HG03354 (cell line): Measurements from ENCODE around the gene FAM3B.

Experiments
- ATAC-seq: cut with Tn5 transposase; IDR thresholded peaks from one replicate; pipeline ENCODE4 v1.9.1; 2021; ENCODE audit warnings: mild to moderate bottlenecking; ENCODE audit not compliant: unreplicated experiment, poor library complexity, severe bottlenecking

FAM3B gene

GRCh38 chr21:41387042-41387819 is 70.6 kb downstream of the FAM3B start:
- ATAC-seq: no peak

DNA sequence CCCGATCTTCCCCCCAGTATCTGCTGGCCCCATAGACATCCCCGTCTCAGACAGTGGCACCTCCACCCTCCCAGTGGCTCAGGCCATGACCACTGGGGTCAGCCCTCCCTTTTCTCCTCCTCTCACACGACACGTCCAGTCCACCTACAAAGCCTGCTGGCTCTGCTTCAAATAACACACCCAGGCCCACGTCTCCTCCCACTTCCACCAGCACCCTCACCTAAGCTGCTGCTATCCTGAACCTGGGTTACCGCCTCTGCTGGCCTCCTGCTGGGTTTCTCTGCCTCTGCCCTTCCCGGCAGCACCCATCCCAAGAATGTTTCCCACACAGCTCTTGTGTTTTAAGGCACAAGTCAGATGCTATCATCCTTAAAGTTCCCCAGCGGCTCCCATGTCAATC is 71.2 kb downstream of the FAM3B start:
- ATAC-seq: no peak

- ATAC-seq: no peak
Observed at GRCh38 chr21:41388259-41388658, 71.7 kb downstream of the FAM3B start.

GRCh38 chr21:41390043-41390639 is 73.5 kb downstream of the FAM3B start:
- ATAC-seq: no peak

DNA sequence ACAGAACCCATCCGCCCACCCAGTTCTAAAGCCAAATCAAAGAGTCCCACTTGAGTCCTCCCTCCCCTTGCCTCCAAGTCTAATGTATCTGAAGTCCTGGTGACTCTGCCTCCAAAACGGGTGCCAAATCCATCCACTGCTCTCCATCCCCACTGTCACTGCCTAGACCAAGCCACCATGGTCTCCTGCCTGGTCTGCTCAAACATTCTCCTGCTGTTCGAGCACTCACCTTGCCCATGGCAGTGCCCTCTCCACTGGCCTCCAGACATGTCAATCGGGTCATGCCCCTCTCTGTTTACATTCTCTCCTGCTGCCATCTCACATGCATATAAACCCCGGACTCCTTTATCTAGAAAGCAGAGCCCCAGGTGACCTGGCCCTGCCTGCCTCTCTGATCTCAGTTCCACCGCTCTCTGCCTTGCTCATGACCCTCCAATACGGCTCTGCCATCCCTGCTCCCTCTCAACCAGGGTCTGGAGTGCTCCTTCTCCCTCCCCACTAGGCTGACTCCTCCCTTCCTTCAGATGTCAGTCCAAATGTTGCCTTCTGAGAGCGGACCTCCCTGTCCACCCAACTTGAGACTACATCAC is 77.4 kb downstream of the FAM3B start:
- no peak for ATAC-seq

DNA sequence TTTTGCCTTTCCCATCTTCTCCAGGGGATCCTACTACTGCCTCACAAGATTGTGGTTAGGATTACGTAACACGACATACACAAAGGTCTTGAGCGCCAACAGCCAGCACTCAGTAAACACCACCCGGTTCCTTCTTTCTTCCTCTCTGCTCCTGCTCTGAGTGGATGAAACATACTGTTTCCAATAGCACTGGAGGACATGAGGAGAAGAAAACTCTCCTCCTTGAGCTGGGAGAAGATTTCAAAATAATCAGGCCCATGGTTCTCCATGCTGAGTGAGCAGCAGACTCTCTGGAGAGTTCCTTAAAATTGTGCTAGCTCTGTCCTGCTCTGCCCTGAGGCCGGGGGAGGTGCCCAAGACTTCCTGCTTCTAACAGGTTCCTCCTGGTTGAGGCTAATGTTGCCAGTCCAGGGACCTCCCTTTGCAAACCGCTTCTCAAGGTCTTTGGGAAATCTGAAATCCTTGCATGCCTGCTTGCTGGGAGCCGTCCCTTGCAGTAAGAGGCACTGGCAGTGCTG is 80.0 kb downstream of the FAM3B start:
- ATAC-seq: no peak

GRCh38 chr21:41397471-41397891 is 80.9 kb downstream of the FAM3B start:
- no peak for ATAC-seq

DNA sequence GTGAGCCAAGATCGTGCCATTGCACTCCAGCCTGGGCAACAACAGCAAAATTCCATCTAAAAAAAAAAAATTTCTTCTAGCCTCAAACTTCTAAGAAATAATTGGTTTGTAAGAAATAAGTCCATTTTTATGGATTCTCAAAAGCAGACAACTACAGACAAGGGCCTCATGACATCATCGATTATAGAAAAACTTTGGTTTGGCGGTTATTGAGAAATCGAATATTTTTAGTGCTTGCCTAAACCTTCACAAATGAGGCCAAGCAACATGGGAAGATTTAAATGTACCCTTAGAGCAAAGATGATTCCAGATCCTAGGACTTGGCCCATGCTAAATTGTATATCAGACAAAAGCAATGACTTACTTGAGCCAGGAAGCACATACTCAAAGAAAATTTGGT is 81.7 kb downstream of the FAM3B start:
- no peak for ATAC-seq

- ATAC-seq: no peak
Observed at GRCh38 chr21:41398831-41399230, 82.2 kb downstream of the FAM3B start.

DNA sequence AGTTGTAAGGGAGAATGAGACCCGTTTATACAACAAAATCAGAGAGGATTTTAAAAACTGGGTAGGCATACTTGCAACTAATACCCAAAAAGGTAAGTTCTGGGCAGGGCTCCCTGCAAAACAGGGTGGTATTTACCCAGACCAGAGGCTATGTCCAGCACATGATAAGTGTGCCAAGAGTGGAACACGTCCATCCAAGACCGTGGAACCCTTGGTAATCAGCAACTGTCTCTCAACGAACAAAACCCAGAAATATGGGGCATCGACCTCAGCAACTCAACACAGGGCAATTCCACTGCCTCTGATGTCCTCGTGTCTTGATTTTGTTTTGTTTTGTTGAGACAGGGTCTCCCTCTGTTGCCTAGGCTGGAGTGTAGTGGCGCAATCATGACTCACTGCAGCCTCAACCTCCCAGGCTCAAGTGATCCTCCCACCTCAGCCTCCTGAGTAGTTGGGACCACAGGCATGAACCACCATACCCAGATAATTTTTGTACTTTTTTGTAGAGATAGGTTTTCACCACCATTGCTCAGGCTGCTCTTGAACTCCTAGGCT is 82.7 kb downstream of the FAM3B start:
- ATAC-seq: no peak

GRCh38 chr21:41402231-41402630 is 85.6 kb downstream of the FAM3B start:
- no peak for ATAC-seq

GRCh38 chr21:41402796-41403195 is 86.2 kb downstream of the FAM3B start:
- ATAC-seq: no peak

GRCh38 chr21:41403331-41403730 is 86.7 kb downstream of the FAM3B start:
- ATAC-seq: no peak

GRCh38 chr21:41403966-41404365 is 87.4 kb downstream of the FAM3B start:
- no peak for ATAC-seq

DNA sequence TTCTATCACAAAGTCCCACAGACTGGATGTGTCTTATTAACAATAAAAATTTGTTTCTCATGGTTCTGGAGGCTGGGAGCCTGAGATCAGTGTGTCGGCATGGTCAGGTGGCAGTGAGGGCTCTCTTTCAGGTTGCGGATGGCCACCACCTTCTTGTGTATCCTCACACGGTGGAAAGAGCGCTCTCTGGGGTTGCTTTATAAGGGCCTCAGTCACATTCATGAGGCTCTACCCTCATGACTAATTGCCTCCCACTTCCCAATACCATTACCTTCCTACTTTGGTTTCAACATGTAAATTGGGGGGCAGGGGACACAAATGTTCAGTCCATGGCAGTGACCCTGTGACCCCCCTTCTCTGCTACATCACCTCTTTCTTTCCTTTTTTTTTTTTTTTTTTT is 88.7 kb downstream of the FAM3B start:
- no peak for ATAC-seq

- ATAC-seq: no peak
Observed at GRCh38 chr21:41406340-41406739, 89.7 kb downstream of the FAM3B start.
